HG02678 (cell line): ENCODE results near the gene UCHL5.
A peak's percentile ranks its signal among the peaks of the same experiment; 100 is the strongest.
"Not testable (repeated sequence)": the region's sequence is repeated elsewhere in the genome, so short reads cannot be mapped to it uniquely, and the experiment has no call there.

Source experiments
- ATAC-seq: cut with Tn5 transposase; IDR thresholded peaks from one replicate; pipeline ENCODE4 v1.9.1; 2021; ENCODE audit warnings: mild to moderate bottlenecking, moderate library complexity; ENCODE audit not compliant: unreplicated experiment

The UCHL5 gene

GRCh38 chr1:193013707-193014106 is 45.5 kb downstream of the UCHL5 start:
- ATAC-seq, result no peak

DNA sequence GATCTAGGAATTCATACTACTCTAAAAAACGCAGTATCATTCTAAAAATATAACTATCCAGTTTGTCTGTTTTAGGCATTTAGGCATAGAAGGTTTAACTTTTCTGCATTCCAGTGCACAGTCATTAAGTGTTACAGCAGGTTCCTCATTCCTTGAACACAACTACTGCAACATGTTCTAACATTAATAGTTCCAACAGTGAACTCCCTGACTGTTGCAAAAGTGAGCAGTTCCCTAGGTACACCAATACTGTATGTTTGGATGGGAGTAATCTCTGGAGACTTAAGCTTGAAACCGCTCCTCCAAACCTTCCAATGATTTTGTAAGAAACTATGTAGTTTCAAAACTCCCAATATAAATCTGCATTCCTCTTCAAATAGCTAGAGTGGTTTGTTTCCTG is 46.2 kb downstream of the UCHL5 start:
- ATAC-seq, result no peak

DNA sequence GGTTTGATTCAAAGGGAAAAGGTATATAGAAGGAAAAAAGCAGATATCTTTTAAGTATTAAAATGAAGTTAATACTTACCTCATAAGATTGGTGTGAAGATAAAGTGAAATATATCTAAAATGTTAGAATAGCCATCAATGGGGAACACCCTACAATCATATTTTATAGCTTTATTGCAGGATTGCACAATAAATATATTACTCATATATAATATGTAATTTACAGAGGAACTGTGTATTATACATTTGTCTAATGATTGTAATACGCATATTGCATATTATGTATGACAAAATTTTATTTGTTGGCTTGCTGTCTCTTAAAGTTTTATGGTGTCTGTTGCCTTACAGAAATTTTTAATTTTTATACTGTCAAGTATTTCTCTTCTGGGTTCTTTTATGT is 47.8 kb downstream of the UCHL5 start:
- no peak for ATAC-seq

DNA sequence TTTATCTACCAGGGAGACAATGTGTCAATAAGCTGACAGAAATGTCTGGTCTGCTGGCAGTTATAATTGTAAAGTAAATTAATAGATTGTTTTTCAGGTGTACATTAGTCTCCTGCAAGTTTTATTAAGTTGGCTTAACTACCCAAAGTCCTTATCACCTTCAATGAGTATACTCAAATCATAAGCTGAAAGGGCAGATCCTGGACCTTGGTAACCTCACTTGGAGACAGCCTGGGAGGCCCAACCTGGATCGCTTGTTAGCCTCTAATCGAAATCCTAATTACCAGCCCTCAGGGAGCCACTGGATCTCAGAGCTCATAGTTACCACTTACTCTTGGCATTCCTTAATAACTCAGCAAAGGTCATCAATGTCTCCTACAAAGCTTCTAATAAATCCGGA is 49.7 kb downstream of the UCHL5 start:
- no peak for ATAC-seq

GRCh38 chr1:193005785-193006184 is 53.4 kb downstream of the UCHL5 start:
- ATAC-seq, result no peak

GRCh38 chr1:192998536-192998935 is 60.6 kb downstream of the UCHL5 start:
- no peak for ATAC-seq

- no peak for ATAC-seq
These were observed 65.0 kb downstream of the UCHL5 start for GRCh38 chr1:192994141-192994540.

DNA sequence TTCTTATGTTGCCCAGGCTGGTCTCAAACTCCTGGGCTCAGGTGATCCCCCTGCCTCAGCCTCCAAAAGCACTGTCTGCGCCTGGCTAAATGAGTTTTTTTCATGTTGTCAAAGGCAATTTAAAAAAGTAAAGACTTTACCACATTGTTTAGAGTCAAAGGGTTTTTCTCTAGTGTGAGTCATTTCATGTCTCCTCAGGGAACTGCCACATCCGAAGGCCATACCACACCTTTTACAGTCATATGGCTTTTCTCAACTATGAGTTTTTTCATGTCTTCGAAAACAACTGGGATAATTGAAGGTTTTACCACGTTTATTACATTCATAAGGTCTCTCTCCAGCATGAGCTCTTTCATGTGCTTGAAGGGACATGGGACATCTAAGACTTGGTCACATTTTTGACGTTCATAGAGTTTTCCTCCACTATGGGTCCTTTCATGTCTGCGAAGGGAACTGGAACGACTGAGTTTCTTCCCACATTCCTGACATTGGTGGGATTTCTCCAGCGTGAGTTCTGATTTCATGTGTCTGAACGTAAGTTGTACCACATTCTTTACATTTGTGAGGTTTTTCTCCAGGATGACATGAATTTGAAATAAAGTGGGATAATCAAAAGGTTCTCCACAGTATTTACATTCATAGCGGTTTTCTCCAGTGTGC is 65.6 kb downstream of the UCHL5 start:
- no peak for ATAC-seq

GRCh38 chr1:192986748-192987334 is 72.3 kb downstream of the UCHL5 start:
- ATAC-seq, result not testable (repeated sequence)

GRCh38 chr1:192986110-192986747 is 72.9 kb downstream of the UCHL5 start:
- no peak for ATAC-seq

DNA sequence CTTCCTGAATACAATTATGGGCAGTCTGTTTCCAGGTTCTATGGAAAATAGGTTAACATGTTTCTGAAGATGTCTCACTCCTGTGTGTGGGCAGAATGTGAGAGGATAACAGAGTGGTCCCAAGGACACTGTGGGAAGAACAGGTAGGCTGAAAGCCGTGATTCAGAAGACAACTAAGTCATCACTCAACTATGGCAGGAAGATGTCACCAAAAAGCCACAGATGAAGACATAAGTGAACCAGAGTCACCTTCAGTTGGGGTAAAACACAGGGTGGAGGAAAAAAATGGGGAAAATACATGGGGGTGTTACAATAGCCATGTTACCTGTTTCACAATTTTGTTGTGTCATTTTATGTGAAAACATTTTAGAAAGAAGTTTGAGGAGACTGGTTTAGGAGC is 75.1 kb downstream of the UCHL5 start:
- ATAC-seq, result no peak

- ATAC-seq, result peak; percentile 59
These were observed 75.7 kb downstream of the UCHL5 start for GRCh38 chr1:192983349-192983980.

DNA sequence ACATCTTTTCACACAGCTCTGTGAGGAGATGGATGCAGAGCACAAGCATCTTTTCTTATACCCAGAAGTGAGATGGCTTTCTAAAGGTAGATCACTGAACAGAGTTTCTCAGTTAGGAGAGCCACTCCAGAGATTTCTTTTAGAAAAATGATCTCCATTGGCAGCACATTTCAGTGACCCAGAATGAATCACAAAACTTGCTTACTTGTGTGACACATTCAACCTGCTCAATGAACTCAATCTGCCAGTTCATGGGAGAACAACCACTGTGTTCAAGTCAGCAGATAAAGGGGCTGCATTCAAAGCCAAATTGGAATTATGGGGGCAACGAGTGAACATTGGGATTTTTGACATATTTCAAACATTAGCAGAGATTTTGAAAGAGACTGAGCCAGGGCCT is 78.3 kb downstream of the UCHL5 start:
- ATAC-seq, result no peak

DNA sequence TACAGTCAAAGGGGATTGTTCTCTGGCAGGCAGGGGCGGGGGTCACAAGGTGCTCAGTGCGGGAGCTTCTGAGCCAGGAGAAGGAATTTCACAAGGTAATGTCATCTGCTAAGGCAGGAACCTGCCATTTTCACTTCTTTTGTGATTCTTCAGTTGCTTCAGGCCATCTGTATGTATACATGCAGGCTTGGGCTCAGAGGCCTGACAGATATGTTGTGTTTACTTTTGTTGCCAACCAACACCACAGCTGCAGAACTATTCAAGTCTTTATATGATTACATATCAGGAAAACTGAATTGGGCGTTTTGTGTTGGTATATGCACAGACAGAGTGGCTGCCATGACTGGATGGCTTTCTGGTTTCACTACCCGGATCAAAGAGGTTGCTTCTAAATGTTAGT is 78.8 kb downstream of the UCHL5 start:
- not testable (repeated sequence) for ATAC-seq

GRCh38 chr1:192979542-192979941 is 79.6 kb downstream of the UCHL5 start:
- ATAC-seq, result no peak

DNA sequence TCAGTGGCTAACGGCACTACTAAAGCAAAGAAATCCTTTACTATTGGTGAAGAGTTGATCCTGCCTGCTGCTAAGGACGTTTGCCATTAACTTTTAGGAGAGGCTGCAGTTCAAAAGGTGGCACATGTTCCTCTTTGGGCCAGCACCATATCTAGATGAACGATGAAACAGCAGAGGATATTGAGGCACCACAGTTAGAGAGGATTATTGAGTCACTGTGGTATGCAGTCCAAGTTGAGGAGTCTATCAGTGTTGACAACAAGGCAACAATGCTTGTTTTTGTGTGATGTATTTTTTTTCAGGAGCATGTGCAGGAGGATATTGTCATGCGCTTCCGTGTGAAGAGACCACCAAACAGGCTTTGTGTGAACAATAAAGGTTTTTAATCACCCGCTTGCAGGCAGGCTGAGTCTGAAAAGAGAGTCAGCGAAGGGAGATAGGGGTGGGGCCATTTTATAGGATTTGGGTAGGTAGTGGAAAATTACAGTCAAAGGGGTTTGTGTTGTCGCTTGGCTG is 80.9 kb downstream of the UCHL5 start:
- no peak for ATAC-seq

DNA sequence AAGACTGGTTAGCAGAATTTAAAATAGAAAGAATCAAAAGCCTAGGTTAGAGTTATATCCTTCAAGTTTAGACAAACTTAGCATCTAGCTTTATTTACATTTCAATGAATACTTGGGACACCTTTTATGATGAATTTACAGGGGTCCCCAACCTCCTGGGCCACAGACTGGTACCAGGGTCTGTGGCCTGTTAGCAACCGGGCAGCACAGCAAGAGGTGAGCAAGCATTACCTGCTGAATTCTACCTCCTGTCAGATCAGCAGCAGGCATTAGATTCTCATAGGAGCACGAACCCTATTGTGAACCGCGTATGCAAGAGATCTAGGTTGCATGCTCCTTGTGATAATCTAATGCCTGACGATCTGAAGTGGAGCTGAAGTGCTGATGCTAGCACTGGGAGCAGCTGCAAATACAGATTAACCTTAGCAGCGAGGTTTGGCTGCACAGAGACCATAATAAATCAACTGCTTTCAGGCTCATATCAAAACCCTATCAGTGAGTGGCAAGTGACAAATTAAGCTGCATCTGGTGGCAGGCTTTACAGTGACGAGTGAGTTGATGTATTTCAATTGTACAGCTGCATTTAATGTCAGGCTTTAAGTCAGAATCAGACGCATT is 82.0 kb downstream of the UCHL5 start:
- no peak for ATAC-seq

DNA sequence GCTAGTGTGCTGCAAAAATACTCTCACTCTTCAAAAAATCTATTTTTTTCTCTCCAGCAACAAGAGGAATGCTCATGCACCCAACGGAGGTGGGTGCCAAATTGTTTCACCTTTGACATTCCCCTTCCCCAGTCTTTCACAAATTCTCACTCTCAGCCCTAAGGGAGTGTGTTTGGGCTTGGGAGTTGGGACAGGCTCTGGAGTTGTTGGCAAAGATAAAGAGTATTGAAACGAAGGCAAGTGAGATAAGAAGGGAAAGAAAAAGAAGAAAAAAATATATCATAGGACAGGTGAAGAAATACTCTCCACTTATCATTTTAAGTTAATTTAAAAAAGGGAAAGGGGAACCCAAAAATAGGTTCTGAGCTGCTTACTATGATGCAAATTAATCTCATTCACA is 82.6 kb downstream of the UCHL5 start:
- no peak for ATAC-seq

GRCh38 chr1:192974701-192975100 is 84.5 kb downstream of the UCHL5 start:
- no peak for ATAC-seq

DNA sequence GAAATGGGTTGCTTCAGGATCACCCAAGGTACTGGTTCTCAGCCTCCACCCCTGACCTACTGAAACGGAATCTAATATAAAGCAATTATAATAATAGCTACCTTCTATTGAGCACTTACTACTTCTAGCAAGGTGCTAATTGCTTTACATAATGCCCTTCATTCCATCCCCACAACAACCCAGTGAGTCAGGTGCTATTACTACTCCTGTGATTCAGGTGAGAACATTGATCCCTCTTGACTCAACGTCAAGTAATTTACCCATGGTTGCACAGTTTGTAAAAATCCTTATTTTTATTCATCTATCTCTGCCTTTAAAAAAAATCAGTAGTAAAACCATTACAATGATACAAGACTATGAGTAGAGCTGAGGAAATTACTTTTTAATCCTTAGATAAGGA is 85.2 kb downstream of the UCHL5 start:
- ATAC-seq, result no peak

- ATAC-seq, result no peak
These were observed 86.0 kb downstream of the UCHL5 start for GRCh38 chr1:192973202-192973601.
